ENCODE data around the gene DAPK1.

The DAPK1 gene

DNA sequence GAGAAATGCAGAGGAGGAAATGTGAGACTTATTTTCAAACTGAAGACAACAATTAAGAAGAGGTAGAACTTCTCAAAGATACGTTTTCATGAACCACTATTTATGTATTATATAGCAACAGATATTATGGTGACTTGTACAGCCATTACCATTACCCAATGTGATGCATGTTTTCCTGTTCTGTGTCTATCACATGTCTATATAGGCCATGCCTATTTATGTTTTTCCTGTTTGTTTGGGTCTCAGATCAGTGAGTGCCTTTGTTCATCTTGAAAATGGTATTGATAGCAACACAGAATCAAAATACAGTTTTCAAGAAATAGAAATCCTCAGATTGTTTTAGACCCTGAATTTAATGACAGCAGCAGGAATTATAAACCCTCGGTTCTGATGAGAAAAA, 44.0 kb downstream of the DAPK1 start:
- Histone ChIP-seq H4K20me1 (ENCODE audit: insufficient read depth, low read length) (no peaks in the 10 kb centered on the region), H3K9me2 (ENCODE audit: low read depth, low read length) (no peaks in the 10 kb centered on the region), H3F3A (ENCODE audit: insufficient read depth, low read length) (no peaks in the 10 kb centered on the region), H3K9ac (ENCODE audit: low read length) (no peak overlapping the region), H3K36me3 (ENCODE audit: insufficient read depth, low read length) (no peaks in the 10 kb centered on the region; the same call in 1 of the 2 replicates), H3K27ac (ENCODE audit: low read depth, low read length, poor library complexity, severe bottlenecking) (no peak overlapping the region), H3K79me2 (ENCODE audit: insufficient read depth, low read length) (no peaks in the 10 kb centered on the region), H3K27me3 (ENCODE audit: insufficient read depth, low read length) (no peaks in the 10 kb centered on the region), H3K9me3 (ENCODE audit: low read length) (no peaks in the 10 kb centered on the region), H2AFZ (ENCODE audit: low read length) (no peak overlapping the region), H3K4me1 (ENCODE audit: insufficient read depth, low read length, severe bottlenecking) (peaks cover under 1% of the 10 kb centered on the region), H3K4me3 (ENCODE audit: low read depth, low read length, poor library complexity, severe bottlenecking) (no peak overlapping the region), H3K4me2 (ENCODE audit: low read length) (no peak overlapping the region)
- TF ChIP-seq, protein P1, sequence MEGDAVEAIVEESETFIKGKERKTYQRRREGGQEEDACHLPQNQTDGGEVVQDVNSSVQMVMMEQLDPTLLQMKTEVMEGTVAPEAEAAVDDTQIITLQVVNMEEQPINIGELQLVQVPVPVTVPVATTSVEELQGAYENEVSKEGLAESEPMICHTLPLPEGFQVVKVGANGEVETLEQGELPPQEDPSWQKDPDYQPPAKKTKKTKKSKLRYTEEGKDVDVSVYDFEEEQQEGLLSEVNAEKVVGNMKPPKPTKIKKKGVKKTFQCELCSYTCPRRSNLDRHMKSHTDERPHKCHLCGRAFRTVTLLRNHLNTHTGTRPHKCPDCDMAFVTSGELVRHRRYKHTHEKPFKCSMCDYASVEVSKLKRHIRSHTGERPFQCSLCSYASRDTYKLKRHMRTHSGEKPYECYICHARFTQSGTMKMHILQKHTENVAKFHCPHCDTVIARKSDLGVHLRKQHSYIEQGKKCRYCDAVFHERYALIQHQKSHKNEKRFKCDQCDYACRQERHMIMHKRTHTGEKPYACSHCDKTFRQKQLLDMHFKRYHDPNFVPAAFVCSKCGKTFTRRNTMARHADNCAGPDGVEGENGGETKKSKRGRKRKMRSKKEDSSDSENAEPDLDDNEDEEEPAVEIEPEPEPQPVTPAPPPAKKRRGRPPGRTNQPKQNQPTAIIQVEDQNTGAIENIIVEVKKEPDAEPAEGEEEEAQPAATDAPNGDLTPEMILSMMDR (IDR thresholded peaks at IDR 0.05; ENCODE audit: low read length): no peak
- TF ChIP-seq EZH2 (IDR thresholded peaks at IDR 0.05; ENCODE audit: borderline replicate concordance, low read length): no peak

DNA sequence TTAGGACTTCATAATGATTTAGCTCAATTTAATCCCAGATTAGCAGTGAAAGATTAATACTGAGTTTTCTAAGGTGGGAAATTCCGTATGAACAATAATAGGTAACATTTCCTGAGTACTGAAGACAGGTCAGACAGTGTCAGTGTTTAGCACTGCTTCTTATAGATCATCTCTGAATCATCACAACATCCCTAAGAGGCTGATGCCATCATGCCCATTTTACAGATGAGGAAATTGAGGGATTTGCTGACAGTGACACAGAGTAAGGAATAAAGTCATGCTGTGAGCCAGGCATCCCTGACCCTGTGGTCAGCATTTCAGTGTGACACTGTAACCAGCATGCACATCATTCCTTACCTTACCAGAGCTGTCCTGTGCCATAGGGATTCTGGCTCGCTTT, 44.5 kb downstream of the DAPK1 start:
- Histone ChIP-seq H3K9me2 (ENCODE audit: low read depth, low read length) (no peaks in the 10 kb centered on the region), H3K27ac (ENCODE audit: low read depth, low read length, poor library complexity, severe bottlenecking) (no peak overlapping the region), H3K9ac (ENCODE audit: low read length) (no peak overlapping the region), H3K9me3 (ENCODE audit: low read length) (no peaks in the 10 kb centered on the region), H2AFZ (ENCODE audit: low read length) (no peak overlapping the region), H3K4me3 (ENCODE audit: low read depth, low read length, poor library complexity, severe bottlenecking) (no peak overlapping the region), H3K27me3 (ENCODE audit: insufficient read depth, low read length) (no peaks in the 10 kb centered on the region), H3F3A (ENCODE audit: insufficient read depth, low read length) (no peaks in the 10 kb centered on the region), H3K79me2 (ENCODE audit: insufficient read depth, low read length) (no peaks in the 10 kb centered on the region), H3K36me3 (ENCODE audit: insufficient read depth, low read length) (no peaks in the 10 kb centered on the region; the same call in 1 of the 2 replicates), H3K4me2 (ENCODE audit: low read length) (no peak overlapping the region), H3K4me1 (ENCODE audit: insufficient read depth, low read length, severe bottlenecking) (no peaks in the 10 kb centered on the region), H4K20me1 (ENCODE audit: insufficient read depth, low read length) (no peaks in the 10 kb centered on the region)
- TF ChIP-seq, protein P1 (IDR thresholded peaks at IDR 0.05; ENCODE audit: low read length): no peak
- TF ChIP-seq EZH2 (IDR thresholded peaks at IDR 0.05; ENCODE audit: borderline replicate concordance, low read length): no peak

DNA sequence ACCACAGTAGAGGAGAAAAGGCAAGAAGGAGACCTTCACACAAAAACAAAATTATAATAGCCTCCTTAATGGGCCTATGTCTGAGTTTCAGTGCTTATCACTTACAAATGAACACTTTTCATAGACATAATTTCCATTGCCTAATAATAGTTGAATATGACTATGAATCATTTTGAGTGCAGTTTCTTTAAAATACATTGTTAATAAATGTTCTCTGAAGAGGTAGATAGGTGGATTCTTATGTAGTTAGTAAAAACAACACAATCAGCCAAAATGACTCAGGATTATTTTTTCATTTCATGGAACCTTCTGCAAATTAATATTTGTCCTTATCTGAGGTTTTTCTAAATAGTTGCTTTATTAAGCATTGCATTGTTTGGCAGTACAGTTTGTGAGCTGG, 45.6 kb downstream of the DAPK1 start:
- TF ChIP-seq EZH2 (IDR thresholded peaks at IDR 0.05; ENCODE audit: borderline replicate concordance, low read length): no peak
- TF ChIP-seq, protein P1 (IDR thresholded peaks at IDR 0.05; ENCODE audit: low read length): no peak
- Histone ChIP-seq H3K9me2 (ENCODE audit: low read depth, low read length) (no peaks in the 10 kb centered on the region), H3K27ac (ENCODE audit: low read depth, low read length, poor library complexity, severe bottlenecking) (no peak overlapping the region), H4K20me1 (ENCODE audit: insufficient read depth, low read length) (no peaks in the 10 kb centered on the region), H3K36me3 (ENCODE audit: insufficient read depth, low read length) (no peaks in the 10 kb centered on the region; the same call in 1 of the 2 replicates), H3K9me3 (ENCODE audit: low read length) (no peaks in the 10 kb centered on the region), H3F3A (ENCODE audit: insufficient read depth, low read length) (no peaks in the 10 kb centered on the region), H3K4me2 (ENCODE audit: low read length) (no peak overlapping the region), H2AFZ (ENCODE audit: low read length) (no peak overlapping the region), H3K4me1 (ENCODE audit: insufficient read depth, low read length, severe bottlenecking) (no peaks in the 10 kb centered on the region), H3K9ac (ENCODE audit: low read length) (no peak overlapping the region), H3K27me3 (ENCODE audit: insufficient read depth, low read length) (no peaks in the 10 kb centered on the region), H3K4me3 (ENCODE audit: low read depth, low read length, poor library complexity, severe bottlenecking) (no peak overlapping the region), H3K79me2 (ENCODE audit: insufficient read depth, low read length) (no peaks in the 10 kb centered on the region)

All from OCI-LY1 (cell line).